Measurements from ENCODE around the gene LRRC37B. TPM values are rescaled to one million over a fixed set of nuclear protein-coding genes. Genes with fewer than 3 reads are reported as not detected.
"Not testable (repeated sequence)": the region's sequence is repeated elsewhere in the genome, so short reads cannot be mapped to it uniquely, and the experiment has no call there.

The LRRC37B gene
- total and polyA plus RNA-seq, 12 donors, result 7.4 to 45.3 (median 13.7) TPM

DNA sequence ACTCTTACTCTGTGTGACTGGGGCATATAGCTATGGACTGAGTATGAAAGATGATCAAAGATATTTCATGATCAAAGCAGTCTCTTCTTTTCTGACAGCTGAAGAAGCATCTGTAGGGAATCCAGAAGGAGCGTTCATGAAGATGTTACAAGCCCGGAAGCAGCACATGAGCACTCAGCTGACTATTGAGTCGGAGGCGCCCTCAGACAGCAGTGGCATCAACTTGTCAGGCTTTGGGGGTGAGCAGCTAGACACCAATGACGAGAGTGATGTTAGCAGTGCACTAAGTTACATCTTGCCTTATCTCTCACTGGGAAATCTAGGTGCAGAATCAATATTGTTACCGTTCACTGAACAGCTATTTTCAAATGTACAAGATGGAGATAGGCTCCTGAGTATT is 40.5 kb downstream of the LRRC37B start:
- H3K4me3 ChIP-seq; intact Hi-C loops (cut with DNase I); DNase-seq; H3K27ac ChIP-seq; H3K4me1 ChIP-seq (replicated peaks in 1 of 2); H3K9me3 ChIP-seq (replicated peaks in 1 of 3); H3K27me3 ChIP-seq; H3K36me3 ChIP-seq (replicated peaks in 1 of 2): not testable (repeated sequence)
- 93 to 98% (median 96%) methylated on average over 6 of the region's 6 CpGs for WGBS, 4 donors

- H3K4me1 ChIP-seq (replicated peaks in 1 of 2); intact Hi-C loops (cut with DNase I); H3K27ac ChIP-seq; H3K9me3 ChIP-seq (replicated peaks in 1 of 3); DNase-seq; H3K4me3 ChIP-seq; H3K27me3 ChIP-seq; H3K36me3 ChIP-seq (replicated peaks in 1 of 2): not testable (repeated sequence)
- WGBS, 4 donors, result 71 to 100% (median 90%) methylated on average over 1 to 4 of the region's 4 CpGs
Observed at GRCh38 chr17:32054985-32055384, 47.8 kb downstream of the LRRC37B start.

- H3K9me3 ChIP-seq (replicated peaks in 1 of 3); H3K36me3 ChIP-seq (replicated peaks in 1 of 2); H3K27ac ChIP-seq; H3K4me1 ChIP-seq (replicated peaks in 1 of 2); intact Hi-C loops (cut with DNase I); DNase-seq; H3K4me3 ChIP-seq; H3K27me3 ChIP-seq: not testable (repeated sequence)
- 69 to 92% (median 82%) methylated on average over 1 to 2 of the region's 3 CpGs for WGBS, 4 donors
Observed at GRCh38 chr17:32055425-32055824, 48.2 kb downstream of the LRRC37B start.

DNA sequence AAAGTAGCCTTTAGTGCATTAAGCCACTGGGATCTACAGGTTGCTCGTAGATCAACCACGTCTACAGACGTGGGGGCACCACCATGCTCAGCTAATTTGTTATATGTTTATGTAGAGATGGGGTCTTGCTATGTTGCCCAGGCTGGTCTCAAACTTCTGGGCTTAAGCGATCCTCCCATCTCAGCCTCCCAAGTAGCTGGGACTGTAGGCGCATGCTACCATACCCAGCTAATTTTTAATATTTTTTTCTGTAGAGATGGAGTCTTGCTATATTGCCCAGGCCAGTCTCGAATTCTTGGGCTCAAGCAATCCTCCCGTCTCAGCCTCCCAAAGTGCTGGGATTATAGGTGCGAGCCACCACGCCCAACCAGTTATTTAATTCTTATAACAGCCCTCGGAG is 49.3 kb downstream of the LRRC37B start:
- H3K4me1 ChIP-seq (replicated peaks in 1 of 2); intact Hi-C loops (cut with DNase I); DNase-seq; H3K27me3 ChIP-seq; H3K9me3 ChIP-seq (replicated peaks in 1 of 3); H3K4me3 ChIP-seq; H3K27ac ChIP-seq; H3K36me3 ChIP-seq (replicated peaks in 1 of 2): not testable (repeated sequence)
- WGBS, 4 donors, result 92 to 96% (median 95%) methylated on average over 7 of the region's 10 CpGs

DNA sequence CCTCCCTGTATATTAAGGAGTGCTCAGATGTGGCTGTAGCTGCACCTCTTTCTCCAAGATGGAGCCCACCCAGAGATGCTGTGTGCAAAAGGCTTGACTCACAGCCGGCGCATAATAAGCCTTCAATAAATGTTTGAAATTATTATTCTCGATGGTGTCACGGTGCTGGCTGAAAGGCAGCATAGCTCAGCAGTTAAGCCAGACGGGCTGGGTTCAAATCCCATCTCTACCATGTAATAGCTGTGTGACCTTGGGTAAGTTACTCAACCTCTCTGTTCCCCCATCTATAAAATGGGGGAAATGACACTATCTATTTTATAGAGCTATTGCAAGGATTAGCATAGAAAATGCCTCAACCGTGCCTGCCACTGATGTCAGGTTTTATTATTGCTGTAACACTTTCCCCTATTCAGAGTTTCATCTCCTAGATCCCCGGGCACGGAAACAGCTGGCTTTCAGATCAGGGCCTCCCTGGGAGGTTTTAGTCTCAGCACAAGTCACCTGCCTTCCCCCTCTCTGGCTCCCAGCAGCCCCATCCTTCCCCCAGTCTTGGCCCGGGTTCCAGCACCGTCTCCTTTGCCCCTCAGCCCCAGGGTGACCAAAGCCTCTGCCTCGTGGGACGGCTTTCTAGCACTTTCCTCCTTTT is 50.4 kb downstream of the LRRC37B start:
- H3K4me3 ChIP-seq; intact Hi-C loops (cut with DNase I); H3K27ac ChIP-seq; H3K27me3 ChIP-seq; DNase-seq; H3K36me3 ChIP-seq (replicated peaks in 1 of 2); H3K9me3 ChIP-seq (replicated peaks in 1 of 3); H3K4me1 ChIP-seq (replicated peaks in 1 of 2): not testable (repeated sequence)
- WGBS, 4 donors, result 71 to 78% (median 74%) methylated on average over 10 to 11 of the region's 12 CpGs

- peak in 1 of 7 donors; percentile 6 for DNase-seq
- H3K4me1 ChIP-seq (replicated peaks in 1 of 2); intact Hi-C loops (cut with DNase I); H3K27me3 ChIP-seq; H3K9me3 ChIP-seq (replicated peaks in 1 of 3); H3K36me3 ChIP-seq (replicated peaks in 1 of 2); H3K27ac ChIP-seq; H3K4me3 ChIP-seq: not testable (repeated sequence)
- 35 to 38% methylated on average over 3 of the region's 9 CpGs; no CpG with 5 or more reads in 2 of the 4 donors for WGBS, 4 donors
Observed at GRCh38 chr17:32060695-32061094, 53.5 kb downstream of the LRRC37B start.

GRCh38 chr17:32061840-32062239 is 54.7 kb downstream of the LRRC37B start:
- H3K27me3 ChIP-seq; H3K27ac ChIP-seq; H3K36me3 ChIP-seq (replicated peaks in 1 of 2); H3K9me3 ChIP-seq (replicated peaks in 1 of 3); H3K4me3 ChIP-seq; intact Hi-C loops (cut with DNase I); H3K4me1 ChIP-seq (replicated peaks in 1 of 2): not testable (repeated sequence)
- WGBS, 4 donors, result 66 to 71% (median 68%) methylated on average over 7 to 8 of the region's 8 CpGs
- peak in 1 of 7 donors; percentile 40 for DNase-seq

DNA sequence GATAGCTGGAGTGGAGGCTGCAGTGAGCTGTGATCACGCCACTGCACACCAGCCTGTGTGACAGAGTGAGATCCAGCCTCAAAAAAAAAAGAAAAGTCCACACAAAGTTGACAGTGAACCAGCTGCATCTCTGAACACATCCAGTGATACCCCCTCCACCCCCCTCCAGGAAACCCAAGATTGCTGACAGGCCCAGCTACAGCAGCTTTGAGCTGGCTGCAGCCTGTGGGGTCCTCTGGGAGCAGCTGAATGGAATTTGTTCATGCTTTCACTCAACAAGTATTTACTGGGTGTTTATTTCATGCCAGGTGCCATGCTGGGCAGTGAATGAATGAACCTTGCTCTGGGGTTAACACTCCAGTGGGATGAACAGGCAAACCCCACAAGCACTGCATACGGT is 56.9 kb downstream of the LRRC37B start:
- DNase-seq, result peak in 1 of 7 donors; percentile 25
- H3K27me3 ChIP-seq; intact Hi-C loops (cut with DNase I); H3K9me3 ChIP-seq (replicated peaks in 1 of 3); H3K27ac ChIP-seq; H3K4me3 ChIP-seq; H3K4me1 ChIP-seq (replicated peaks in 1 of 2); H3K36me3 ChIP-seq (replicated peaks in 1 of 2): not testable (repeated sequence)
- WGBS, 4 donors, result 86 to 100% (median 98%) methylated on average over 1 to 2 of the region's 2 CpGs

- H3K27me3 ChIP-seq; intact Hi-C loops (cut with DNase I); H3K36me3 ChIP-seq (replicated peaks in 1 of 2); H3K4me3 ChIP-seq; H3K4me1 ChIP-seq (replicated peaks in 1 of 2); H3K27ac ChIP-seq; H3K9me3 ChIP-seq (replicated peaks in 1 of 3): not testable (repeated sequence)
- peak in 1 of 7 donors; percentile 21 for DNase-seq
- WGBS, 4 donors, result 59 to 73% (median 70%) methylated on average over 6 to 8 of the region's 10 CpGs
Observed at GRCh38 chr17:32066123-32066680, 59.0 kb downstream of the LRRC37B start.

Data from adrenal gland (tissue), 12 donors.